GM12801 (cell line): ENCODE data around the gene NELL2.

Experiments
- CTCF ChIP-seq: IDR thresholded peaks from one replicate; pipeline ENCODE4 v1.5.1; 2011; ENCODE audit warnings: control low read depth; ENCODE audit not compliant: insufficient read length; ENCODE audit errors: extremely low read depth

Gene NELL2

GRCh38 chr12:44462729-44463128 is 413.4 kb downstream of the NELL2 start:
- TF ChIP-seq CTCF, result no peak

- TF ChIP-seq CTCF, result no peak
Observed at GRCh38 chr12:44460261-44460660, 415.9 kb downstream of the NELL2 start.

- TF ChIP-seq CTCF, result no peak
Observed at GRCh38 chr12:44459569-44459968, 416.5 kb downstream of the NELL2 start.
